Glomerular visceral epithelial cell (primary cell): Measurements from ENCODE around the gene ARL9.
A peak's percentile ranks its signal among the peaks of the same experiment; 100 is the strongest.

Experiments used
- DNase-seq: peaks from one replicate; pipeline ENCODE4 v3.0.0-alpha.2; 2016; ENCODE audit errors: extremely low spot score

Gene ARL9

GRCh38 chr4:56531149-56531770 lies 25.7 kb downstream of the ARL9 start:
- DNase-seq, result no peak

GRCh38 chr4:56531823-56532222 lies 26.2 kb downstream of the ARL9 start:
- no peak for DNase-seq

GRCh38 chr4:56532239-56532638 lies 26.6 kb downstream of the ARL9 start:
- no peak for DNase-seq

GRCh38 chr4:56535915-56536314 lies 30.3 kb downstream of the ARL9 start:
- DNase-seq, result no peak

GRCh38 chr4:56537147-56537546 lies 31.6 kb downstream of the ARL9 start:
- no peak for DNase-seq

- DNase-seq, result no peak
Observed at GRCh38 chr4:56540826-56541225, 35.2 kb downstream of the ARL9 start.

- peak; percentile 90 for DNase-seq
Observed at GRCh38 chr4:56544573-56545131, 39.1 kb downstream of the ARL9 start.

GRCh38 chr4:56550642-56551041 lies 45.1 kb downstream of the ARL9 start:
- DNase-seq, result no peak

GRCh38 chr4:56551516-56551915 lies 45.9 kb downstream of the ARL9 start:
- DNase-seq, result no peak

- DNase-seq, result no peak
Observed at GRCh38 chr4:56552273-56552672, 46.7 kb downstream of the ARL9 start.

GRCh38 chr4:56570041-56570440 lies 64.5 kb downstream of the ARL9 start:
- DNase-seq, result no peak
